Stimulated activated CD8-positive, alpha-beta memory T cell treated with anti-CD3 and anti-CD28 coated beads, Interleukin-12 subunit alpha, Interleukin-12 subunit beta, amount 100 ng/mL, for 1 hour (primary cell): ENCODE data around the gene KLF15.

Experiments
- DNase-seq: peaks from one replicate; pipeline ENCODE4 v3.0.0-alpha.2; 2020; ENCODE audit warnings: low read depth

Gene KLF15

GRCh38 chr3:126389112-126389793 lies 32.0 kb upstream of the KLF15 start:
- peak; percentile 1 for DNase-seq

DNA sequence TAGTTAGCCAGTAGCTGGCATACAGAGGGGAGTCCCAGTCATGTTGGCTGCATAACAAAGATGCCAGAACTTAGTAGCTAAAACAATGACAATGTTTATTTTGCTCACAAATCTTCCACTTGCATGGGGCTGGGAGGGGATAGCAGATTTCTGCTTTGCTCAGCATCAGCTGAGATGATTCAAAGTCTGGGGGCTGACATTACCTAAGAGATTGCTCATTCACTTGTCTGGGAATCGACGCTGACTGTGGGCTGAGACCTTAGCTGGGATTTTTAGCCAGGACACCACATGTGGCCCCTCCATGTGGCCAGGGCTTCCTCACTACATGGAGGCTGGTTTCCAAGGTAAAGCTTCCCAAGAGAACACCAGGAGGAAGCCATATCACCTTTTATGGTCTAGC lies 24.8 kb upstream of the KLF15 start:
- no peak for DNase-seq

GRCh38 chr3:126380011-126380768 lies 23.0 kb upstream of the KLF15 start:
- no peak for DNase-seq

GRCh38 chr3:126378341-126378751 lies 21.1 kb upstream of the KLF15 start:
- no peak for DNase-seq

DNA sequence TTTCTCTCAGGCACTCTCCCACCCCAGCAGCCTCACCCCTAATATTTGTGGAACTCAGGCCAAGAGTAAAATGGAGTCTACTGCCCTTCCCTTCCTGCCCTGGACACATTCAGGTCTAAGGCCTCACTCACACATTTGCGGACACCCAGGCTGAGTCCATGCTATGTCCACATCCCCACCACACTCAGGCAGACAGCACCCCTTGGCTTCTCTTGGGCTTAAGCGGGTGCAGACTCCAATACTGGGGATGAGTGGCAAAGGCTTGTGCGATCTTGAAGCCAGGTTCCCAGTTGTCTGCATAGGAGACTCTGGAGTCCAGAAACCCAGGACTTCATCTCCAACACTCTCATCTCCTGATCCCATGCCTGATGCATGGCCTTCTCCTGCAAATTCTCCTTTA lies 20.0 kb upstream of the KLF15 start:
- no peak for DNase-seq

- no peak for DNase-seq
Measured at GRCh38 chr3:126376444-126376843, 19.2 kb upstream of the KLF15 start.

- no peak for DNase-seq
Measured at GRCh38 chr3:126375835-126376331, 18.7 kb upstream of the KLF15 start.

DNA sequence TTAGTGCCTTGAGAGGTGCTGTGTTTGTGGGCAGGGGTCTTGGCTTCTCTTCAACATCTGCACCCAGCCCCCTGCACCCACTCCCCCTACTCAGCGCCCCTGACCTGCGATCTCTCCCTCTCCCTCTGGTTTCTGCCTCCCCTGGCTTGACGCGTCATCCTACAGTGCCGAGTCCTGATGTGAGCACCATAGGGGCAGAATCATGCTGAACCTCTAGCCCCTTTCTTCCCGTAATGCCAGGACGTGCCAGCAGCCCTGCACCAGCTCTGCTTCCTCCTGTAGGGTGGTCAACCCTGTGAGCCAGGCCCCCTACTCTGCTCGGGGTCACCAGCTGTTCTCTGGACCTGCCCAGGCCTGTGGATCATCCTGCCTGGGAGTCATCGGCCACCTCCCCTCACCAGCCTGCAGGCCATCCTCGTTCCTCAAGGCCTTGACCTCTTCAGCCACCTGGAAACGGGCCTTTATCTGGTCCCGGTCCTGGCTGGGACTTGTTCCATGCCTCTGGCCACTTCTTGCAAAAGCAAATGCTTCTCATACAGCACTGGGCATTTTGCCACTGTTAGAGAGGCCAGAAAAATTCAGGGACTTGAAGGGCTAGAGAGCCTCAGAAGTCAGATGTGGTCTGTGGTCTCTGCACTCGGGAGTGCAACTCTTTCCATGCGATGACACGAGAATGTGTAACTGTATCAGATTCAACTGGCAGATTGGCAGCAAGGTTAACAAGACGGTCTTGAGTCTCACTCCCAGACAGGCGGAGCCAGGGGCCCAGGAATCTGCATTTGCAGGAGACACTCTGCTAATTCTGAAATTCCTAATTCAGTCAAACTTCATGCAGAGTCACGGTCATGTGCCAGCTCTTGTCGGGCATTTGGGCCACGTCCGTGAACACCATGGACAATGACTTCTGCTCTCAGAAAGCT lies 16.7 kb upstream of the KLF15 start:
- DNase-seq, result no peak

- DNase-seq, result no peak
Measured at GRCh38 chr3:126373146-126373613, 16.0 kb upstream of the KLF15 start.

DNA sequence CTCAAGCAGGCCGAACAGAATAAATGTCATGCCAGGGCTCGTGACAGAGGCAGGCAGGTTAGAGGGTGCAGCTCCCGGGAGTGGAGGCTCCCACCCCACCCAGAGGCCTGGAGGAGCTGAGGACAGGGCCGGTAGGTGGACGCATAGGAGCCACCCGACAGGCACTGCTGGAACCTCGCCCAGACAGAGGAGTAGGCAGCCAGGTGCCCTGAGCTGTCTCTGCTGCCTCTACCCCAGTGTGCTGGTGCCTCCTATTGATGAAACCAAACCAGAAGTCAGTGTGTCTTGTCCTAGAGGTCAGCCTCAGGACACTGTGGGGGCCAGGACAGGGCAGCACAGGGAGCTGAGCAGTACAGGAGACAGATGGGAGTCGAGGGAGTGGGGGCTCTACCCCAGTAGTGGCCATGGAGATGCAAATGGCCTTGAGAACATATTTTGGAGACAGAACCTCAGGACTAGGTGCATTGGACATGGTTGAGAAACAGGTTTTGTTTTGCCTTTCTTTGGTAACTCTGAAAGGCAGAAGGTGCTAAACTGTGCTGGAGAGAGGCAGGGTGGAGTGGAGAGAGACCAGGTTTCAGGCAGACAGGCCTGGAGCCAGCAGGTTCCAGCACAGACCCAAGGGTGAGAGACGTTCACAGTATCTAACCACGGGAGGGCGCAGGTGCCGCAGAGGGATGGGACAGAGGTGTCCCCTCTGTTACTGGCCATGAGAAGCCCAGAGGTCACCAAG lies 15.4 kb upstream of the KLF15 start:
- no peak for DNase-seq

DNA sequence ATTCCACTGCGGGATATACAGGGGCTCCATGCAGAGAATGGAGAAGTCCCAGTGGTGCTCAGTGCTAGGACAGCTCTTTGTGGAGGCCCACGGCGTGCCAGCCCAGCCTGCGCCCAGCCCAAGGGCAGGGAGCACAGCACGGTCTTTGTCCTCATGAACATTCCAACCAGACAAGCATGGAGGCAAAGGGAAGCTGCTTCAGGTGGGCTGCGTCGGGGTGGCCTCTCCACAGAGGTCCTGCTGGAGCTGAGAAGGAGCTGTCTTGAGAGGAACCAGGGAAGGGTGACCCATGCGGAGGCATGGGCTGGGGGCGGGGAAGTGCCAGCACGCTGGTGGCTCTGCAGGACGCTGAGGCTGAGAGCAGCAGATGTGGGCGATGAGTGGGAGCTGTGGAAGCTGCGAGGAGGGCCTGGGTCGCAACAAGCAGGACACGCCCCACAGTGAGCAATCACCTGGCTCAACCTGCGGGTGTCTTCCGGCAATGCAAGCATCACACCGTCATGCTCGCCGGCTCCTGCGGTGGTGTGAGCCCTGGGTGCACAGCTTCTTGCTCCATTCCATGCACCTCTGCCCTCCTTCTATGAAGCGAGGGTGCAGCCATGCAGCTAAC lies 14.0 kb upstream of the KLF15 start:
- no peak for DNase-seq

GRCh38 chr3:126370606-126371005 lies 13.4 kb upstream of the KLF15 start:
- no peak for DNase-seq

- no peak for DNase-seq
Measured at GRCh38 chr3:126370055-126370454, 12.8 kb upstream of the KLF15 start.

DNA sequence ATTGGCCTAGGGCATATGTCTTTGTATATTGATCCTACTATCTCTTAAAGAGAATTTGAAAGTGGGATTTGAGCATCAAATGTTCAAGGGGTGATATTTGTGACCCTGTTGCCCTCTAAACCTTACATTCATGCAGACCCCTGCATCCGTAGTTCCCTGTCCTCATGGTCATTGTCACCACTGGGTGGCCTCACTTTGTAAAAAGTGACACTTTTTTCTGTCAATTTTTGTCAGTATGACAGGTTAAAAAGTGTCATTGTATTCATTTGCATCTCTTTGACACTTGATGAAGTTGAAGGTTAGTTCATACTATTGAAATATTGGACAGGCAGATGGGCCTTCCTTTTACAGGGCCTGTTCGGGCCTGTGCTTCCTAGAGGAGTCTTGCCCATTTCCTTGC lies 12.3 kb upstream of the KLF15 start:
- DNase-seq, result no peak

- no peak for DNase-seq
Measured at GRCh38 chr3:126367316-126367805, 10.2 kb upstream of the KLF15 start.

DNA sequence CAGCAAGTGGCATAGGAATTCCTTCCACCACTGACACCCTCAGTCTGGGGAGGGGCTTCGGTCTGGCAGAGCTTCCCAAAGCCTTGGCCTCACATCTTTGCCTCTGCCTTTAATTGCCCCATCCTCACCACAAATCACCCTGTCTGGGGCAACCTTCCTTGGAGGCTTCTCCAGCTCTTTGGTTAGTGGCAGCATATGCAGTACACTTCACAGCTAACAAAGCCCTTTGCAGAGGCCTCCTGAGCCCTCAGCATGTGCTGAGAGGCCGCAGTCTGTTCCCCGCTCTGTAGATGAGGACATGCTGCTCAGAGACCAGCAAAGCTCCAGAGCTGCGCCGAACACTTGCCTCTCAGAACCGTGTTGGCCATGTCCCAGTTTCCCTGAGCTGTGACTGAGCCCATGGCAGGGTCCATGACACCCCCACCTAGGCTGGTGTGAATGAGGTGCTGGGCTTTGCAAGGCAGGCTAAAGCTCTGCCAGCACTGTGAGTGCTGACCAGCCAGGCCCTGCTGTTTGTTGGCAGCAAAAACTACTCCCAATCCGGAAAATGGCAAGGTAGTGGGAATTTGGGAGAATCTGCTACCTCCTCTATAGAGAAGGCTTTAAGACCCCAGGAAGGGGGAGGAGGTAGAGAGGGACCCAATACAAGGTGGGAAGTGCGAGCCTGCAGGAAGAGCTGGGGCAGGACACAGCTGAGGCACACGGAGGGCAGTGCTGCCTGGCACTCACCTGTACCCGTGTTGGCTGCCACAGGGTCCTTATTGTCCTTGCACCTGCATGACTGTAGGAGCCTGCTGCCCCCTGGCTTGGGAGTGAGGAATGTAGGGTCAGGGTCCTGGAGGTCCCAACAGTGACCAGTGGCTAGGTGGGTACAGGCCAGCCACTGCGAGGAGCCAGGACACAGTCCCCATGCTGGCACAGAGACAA lies 8.4 kb upstream of the KLF15 start:
- DNase-seq, result no peak

GRCh38 chr3:126364731-126365301 lies 7.6 kb upstream of the KLF15 start:
- no peak for DNase-seq

DNA sequence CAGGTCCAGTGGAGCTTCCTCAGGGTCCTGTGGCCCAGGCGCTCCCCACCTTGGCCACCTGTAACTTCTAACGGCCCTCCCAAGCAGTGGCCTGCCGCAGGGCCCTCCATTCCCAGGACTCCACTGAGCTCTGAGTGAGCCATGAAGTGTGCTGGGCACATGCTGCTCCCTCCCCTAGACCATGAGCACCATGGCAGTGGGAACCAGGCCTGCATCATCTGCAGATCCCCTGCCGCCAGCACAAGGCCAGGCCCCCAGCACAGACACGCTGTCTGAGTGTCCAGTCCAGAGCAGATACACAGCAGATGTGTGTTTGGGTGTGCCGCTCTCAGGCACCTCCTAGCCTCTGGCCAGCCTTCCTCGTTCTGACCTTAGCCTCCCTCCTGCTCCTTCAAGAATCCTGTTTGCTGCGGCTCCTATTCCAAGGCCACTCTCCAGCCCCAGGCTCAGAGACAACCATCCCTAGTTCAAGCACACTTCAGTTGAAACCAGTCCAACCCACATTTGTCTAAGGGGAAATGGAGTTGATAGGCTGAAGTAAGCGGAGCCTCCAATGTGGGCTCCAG lies 7.0 kb upstream of the KLF15 start:
- DNase-seq, result no peak

DNA sequence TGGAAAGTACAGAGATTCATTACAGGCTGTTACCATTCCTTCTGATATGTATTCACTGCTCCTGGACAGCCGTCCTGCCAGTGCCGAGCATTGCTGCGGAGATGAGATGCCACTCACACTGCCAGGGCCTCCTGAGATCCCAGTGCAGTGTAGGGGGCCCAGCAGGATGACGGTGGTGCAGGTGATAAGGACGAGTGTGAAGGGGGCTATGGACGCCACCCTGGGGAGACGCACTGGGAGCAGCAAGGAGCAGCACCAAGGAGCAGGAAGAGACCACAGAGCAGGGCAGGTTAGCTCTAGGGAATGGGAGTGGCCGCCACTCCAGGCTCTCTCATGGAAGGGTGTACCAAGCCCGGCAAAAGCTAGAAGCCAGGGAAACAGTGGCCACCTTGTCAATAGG lies 4.0 kb upstream of the KLF15 start:
- no peak for DNase-seq
